SK-N-SH (cell line): ENCODE results near the gene SOX30.

ENCODE experiments used
- EP300 ChIP-seq, 2 experiments: IDR thresholded peaks; 2 replicates each; pipeline versions ENCODE4 v1.4.0 to v1.6.1; 2012; ENCODE audit warnings: borderline replicate concordance in 1 of 2, low read depth in 1 of 2, low read length in 1 of 2
- GATA2 ChIP-seq: sonication (generic); formaldehyde crosslinking; IDR thresholded peaks from 2 replicates; pipeline ENCODE4 v1.5.0; 2020; ENCODE audit warnings: mild to moderate bottlenecking, missing genetic modification reagents
- MXI1 ChIP-seq: IDR thresholded peaks from 2 replicates; pipeline ENCODE4 v1.6.1; 2012; ENCODE audit warnings: mild to moderate bottlenecking, low read depth, low read length, improper control_type of control experiment
- POLR2AphosphoS5 ChIP-seq: IDR thresholded peaks from 2 replicates; pipeline ENCODE4 v1.6.1; 2012; ENCODE audit warnings: low read depth, low read length
- RFX5 ChIP-seq: IDR thresholded peaks from 2 replicates; pipeline ENCODE4 v1.6.1; 2012; ENCODE audit warnings: mild to moderate bottlenecking, improper control_type of control experiment, low read length
- SIN3A ChIP-seq: IDR thresholded peaks from 2 replicates; pipeline ENCODE4 v1.6.1; 2012; ENCODE audit warnings: low read depth, mild to moderate bottlenecking, low read length, moderate library complexity, borderline replicate concordance
- TEAD4 ChIP-seq: IDR thresholded peaks from 2 replicates; pipeline ENCODE4 v1.4.0; 2012; ENCODE audit warnings: mild to moderate bottlenecking, borderline replicate concordance; ENCODE audit not compliant: insufficient read depth
- TF ChIP-seq, protein P1 (sequence below): fragments of 200-600 bp; sonication (generic); IDR thresholded peaks from 2 replicates; pipeline ENCODE4 v1.6.1; 2017; ENCODE audit warnings: antibody characterized with exemption, mild to moderate bottlenecking, moderate library complexity
- TF ChIP-seq, protein P2 (sequence below): fragments of 150-350 bp; IDR thresholded peaks from 2 replicates; pipeline ENCODE4 v1.6.1; 2017; ENCODE audit warnings: antibody characterized with exemption, low read length, low read depth, borderline replicate concordance

DNA sequence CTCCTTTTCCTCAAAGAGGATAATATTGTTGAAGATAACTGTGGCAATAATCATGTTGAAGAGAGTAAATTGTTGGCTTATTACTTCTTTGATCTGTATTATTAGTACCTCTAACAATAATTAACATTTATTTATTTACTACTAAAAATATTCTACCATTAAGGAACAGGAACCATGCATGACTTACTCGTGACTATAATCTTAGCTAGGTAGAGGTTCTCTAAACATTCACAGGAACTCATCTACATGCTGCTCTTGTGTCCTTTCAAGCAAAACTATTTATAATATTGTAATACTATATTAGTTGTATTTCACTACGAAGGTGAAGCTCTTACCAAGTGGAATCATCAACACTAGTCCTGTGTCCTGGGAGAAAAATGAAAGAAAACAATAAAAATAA is 3.1 kb downstream of the SOX30 start:
- TF ChIP-seq, protein P1, sequence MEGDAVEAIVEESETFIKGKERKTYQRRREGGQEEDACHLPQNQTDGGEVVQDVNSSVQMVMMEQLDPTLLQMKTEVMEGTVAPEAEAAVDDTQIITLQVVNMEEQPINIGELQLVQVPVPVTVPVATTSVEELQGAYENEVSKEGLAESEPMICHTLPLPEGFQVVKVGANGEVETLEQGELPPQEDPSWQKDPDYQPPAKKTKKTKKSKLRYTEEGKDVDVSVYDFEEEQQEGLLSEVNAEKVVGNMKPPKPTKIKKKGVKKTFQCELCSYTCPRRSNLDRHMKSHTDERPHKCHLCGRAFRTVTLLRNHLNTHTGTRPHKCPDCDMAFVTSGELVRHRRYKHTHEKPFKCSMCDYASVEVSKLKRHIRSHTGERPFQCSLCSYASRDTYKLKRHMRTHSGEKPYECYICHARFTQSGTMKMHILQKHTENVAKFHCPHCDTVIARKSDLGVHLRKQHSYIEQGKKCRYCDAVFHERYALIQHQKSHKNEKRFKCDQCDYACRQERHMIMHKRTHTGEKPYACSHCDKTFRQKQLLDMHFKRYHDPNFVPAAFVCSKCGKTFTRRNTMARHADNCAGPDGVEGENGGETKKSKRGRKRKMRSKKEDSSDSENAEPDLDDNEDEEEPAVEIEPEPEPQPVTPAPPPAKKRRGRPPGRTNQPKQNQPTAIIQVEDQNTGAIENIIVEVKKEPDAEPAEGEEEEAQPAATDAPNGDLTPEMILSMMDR, result no peak
- TF ChIP-seq EP300 (IDR thresholded peaks at IDR 0.05; ENCODE audit: borderline replicate concordance in 1 of 2, low read depth in 1 of 2, low read length in 1 of 2), result no peak
- TF ChIP-seq RFX5, result no peak
- no peak for TF ChIP-seq POLR2AphosphoS5
- no peak for TF ChIP-seq GATA2 (CRISPR knock-in tag)
- TF ChIP-seq SIN3A, result no peak
- no peak for TF ChIP-seq TEAD4
- no peak for TF ChIP-seq MXI1
- TF ChIP-seq, protein P2, sequence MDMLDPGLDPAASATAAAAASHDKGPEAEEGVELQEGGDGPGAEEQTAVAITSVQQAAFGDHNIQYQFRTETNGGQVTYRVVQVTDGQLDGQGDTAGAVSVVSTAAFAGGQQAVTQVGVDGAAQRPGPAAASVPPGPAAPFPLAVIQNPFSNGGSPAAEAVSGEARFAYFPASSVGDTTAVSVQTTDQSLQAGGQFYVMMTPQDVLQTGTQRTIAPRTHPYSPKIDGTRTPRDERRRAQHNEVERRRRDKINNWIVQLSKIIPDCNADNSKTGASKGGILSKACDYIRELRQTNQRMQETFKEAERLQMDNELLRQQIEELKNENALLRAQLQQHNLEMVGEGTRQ, result no peak
